Gastrocnemius medialis (tissue), 4 donors: Measurements from ENCODE around the gene ETFDH.

ENCODE experiments used
- CTCF ChIP-seq, 5 experiments: fragments of 450-650 bp in 3 of 5; fragments of 200-600 bp in 2 of 5; sonication (generic) in 2 of 5; IDR thresholded peaks in 4 of 5; conservative IDR thresholded peaks in 1 of 5; 1 replicate in 4 of 5; 2 replicates in 1 of 5; pipeline ENCODE4 v1.5.1; 2016 to 2019; ENCODE audit warnings: antibody characterized with exemption in 5 of 5, mild to moderate bottlenecking in 3 of 5, moderate library complexity in 3 of 5
- POLR2A ChIP-seq, 2 donors: fragments of 450-650 bp; IDR thresholded peaks; one replicate each; pipeline ENCODE4 v1.6.1; 2017; ENCODE audit warnings: antibody characterized with exemption in 2 of 2, mild to moderate bottlenecking in 2 of 2, moderate library complexity in 2 of 2

DNA sequence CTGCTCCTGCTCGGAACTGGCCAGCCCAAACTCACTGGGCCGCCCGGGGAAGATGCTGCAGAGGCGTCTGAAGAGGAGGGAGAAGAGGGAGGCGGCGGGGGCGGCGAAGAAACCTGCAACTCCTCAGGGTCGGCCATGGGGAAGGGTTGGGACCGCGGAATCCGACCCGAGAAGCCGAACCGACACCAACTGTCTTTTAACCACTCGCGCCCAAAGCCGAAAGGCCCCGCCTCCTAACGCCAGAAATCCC lies 506 bp upstream of the ETFDH start, which contains the start of gene C4orf46:
- no peak for TF ChIP-seq CTCF (IDR thresholded peaks at IDR 0.05 in 4 of 5, conservative IDR thresholded peaks at IDR 0.05 in 1 of 5)
- no peak for TF ChIP-seq POLR2A (IDR thresholded peaks at IDR 0.05)
